ENCODE measurements around the gene PITPNC1.
"Not testable (repeated sequence)": the region's sequence is repeated elsewhere in the genome, so short reads cannot be mapped to it uniquely, and the experiment has no call there.

The PITPNC1 gene

DNA sequence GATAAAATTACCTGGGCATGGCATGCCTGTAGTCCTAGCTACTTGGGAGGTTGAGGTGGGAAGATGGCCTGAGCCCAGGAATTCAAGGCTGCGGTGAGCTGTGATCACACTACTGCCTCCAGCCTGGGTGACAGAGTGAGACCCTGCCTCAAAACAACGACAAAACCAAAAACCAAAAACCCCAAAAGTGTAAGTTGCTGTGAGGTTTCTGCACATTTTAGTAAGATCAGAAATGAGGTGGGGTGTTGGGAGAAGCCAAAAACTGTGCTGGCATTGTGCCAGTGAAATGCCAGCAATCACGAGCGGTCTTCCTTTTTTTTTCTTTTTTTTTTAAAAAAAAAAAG is 114.6 kb downstream of the PITPNC1 start:
- FAIRE-seq: no peak

DNA sequence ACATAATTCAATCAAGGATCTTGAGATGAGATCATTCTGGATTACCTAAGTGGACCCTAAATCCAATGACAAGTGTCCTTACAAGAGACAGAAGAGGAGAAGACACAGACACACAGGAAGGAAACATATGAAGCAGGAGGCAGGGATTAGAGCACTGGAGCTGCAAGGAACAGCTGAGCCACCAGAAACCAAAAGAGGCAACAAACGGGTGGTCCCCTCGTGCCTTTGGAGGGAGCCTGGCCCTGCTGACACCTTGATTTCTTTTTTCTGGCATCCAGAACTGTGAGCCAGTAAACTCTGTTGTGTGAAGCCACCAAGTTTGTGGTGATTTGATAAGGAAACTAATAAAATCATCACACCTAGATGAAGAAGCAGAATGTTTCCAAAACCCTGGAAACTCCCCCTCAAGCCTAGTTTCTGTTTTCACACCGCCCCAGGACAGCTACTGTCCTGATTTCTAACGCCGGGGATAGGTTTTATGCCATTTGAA is 115.2 kb downstream of the PITPNC1 start:
- no peak for FAIRE-seq

DNA sequence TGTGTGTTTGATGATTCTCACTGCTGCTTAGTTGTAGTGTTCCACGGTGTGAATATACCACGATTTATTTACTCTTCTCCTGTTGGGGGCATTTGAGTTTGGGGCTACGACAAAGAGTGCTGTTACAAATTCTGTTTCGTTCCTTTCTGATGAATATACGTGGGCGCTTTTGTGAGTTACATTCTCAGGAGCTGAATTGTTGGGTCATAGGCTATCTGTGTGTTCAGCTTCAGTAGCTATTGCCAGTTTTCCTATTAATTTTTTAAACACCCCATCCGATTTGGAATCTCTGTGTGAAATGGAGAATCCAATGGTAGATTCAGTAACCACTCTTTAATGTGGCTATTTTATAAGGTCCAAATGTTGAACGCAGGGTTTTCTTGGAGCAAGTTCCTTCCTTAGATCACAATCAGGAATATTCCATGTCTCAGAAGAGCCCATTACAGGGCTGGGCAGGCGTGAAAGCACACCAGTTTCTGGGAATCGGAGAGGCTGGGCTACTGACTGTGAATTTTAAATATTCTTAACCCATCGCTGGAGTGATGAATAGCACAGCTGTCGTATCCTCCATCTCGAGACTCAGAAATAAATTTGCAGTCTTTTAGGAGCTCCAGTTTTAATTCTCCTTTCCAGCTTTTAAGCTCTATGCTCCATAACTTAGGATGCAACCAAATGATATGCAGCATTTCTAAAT is 115.9 kb downstream of the PITPNC1 start:
- no peak for FAIRE-seq

GRCh38 chr17:67493812-67494211 is 116.7 kb downstream of the PITPNC1 start:
- FAIRE-seq: no peak

GRCh38 chr17:67495534-67495933 is 118.5 kb downstream of the PITPNC1 start:
- FAIRE-seq: not testable (repeated sequence)

GRCh38 chr17:67496286-67496685 is 119.2 kb downstream of the PITPNC1 start:
- no peak for FAIRE-seq

DNA sequence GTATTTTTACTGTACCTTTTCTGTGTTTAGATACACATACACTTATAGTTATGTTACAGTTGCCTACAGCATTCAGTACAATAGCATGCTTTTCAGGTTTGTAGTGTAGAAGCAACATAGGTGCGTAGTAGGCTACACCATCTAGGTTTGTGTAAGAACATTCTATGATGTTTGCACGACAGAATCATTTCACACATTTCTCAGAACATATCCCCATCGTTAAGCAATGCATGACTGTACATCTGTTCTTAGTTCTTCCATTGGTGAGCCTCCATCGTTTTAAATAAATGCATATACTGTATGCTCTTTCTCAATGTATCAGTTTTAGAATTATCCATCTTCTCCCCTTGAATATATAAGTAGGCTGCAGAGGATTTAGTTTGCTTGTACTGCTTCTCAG is 122.6 kb downstream of the PITPNC1 start:
- no peak for FAIRE-seq

GRCh38 chr17:67500261-67500660 is 123.2 kb downstream of the PITPNC1 start:
- FAIRE-seq: no peak

- FAIRE-seq: no peak
These were observed 123.7 kb downstream of the PITPNC1 start for GRCh38 chr17:67500677-67501300.

- FAIRE-seq: no peak
These were observed 125.1 kb downstream of the PITPNC1 start for GRCh38 chr17:67502151-67502550.

DNA sequence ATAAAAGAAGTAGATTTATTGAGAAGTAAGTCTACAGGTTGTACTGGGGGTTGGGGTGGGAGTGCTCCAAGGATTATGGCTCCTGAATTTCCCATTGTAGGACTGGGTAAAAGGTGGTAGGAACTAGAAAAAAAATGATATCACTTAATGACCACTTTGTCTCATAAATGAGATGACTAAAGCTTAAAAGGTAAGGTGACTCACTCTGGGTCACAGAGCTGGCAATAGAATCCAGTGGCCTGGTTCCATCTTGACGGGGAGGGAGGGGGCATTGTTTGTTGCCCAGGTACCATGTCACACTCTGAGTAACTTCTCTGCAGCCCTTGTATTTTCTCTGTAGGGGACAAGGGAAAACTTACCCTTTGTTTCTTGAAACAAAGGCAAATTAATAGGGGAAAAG is 126.1 kb downstream of the PITPNC1 start:
- no peak for FAIRE-seq

DNA sequence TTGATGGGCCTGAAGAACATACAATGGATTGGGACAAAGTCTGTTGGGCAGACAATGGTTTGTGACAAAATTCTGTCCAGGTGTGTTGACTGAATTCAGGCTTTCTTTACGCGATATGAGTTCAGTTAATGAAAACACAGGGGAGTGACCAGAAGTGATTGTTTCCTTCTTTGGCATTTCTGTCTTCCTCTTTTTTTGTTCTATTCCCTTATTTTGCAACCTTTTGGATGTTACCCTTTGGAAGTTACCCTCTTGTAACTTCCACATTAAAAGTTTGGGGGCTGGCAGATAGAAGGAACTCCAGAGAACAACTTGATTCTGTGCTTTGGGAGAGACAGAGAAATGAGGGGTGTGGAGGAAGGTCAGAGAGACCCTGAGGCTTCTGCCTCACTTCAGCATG is 126.7 kb downstream of the PITPNC1 start:
- no peak for FAIRE-seq

GRCh38 chr17:67504182-67504581 is 127.1 kb downstream of the PITPNC1 start:
- FAIRE-seq: no peak

- no peak for FAIRE-seq
These were observed 129.9 kb downstream of the PITPNC1 start for GRCh38 chr17:67506966-67507365.

- no peak for FAIRE-seq
These were observed 132.6 kb downstream of the PITPNC1 start for GRCh38 chr17:67509390-67510287.

DNA sequence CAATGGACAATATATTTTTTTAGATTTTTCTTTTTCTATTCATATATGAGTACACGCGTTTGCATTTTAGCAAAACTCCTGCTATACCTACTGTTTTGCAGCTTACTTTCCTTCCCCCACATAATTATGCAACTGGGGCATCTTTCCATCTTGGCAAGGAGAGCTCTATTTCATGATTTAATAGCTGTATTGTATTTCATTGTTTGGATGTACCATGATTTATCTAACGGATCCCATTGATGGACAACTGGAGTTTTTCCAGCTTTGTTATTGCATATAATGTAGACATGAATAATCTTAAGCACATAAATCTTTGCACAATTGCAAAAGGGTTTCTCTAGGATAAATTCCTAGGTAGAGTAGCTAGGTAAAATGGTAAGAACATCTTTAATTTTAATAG is 133.9 kb downstream of the PITPNC1 start:
- no peak for FAIRE-seq

- no peak for FAIRE-seq
These were observed 134.7 kb downstream of the PITPNC1 start for GRCh38 chr17:67511804-67512203.

DNA sequence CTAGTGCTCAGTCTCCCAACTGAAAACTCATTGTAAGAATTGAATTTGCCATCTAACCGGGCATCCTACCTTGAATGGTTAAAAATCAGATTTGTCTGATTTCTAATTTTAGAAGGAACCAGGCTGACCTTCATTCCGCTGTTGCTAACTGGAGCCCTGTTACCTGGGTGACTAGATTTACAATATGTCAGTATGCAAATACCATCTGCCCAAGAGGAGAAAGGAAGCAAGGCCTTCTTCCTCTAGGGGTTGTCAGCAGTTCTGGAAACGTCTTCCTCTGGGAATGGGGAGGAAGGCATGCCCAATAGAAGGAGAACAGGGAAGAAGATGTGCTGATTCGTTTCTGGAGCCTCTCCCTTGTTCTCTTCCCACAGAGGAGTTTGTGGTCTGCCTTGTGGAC is 137.9 kb downstream of the PITPNC1 start:
- FAIRE-seq: no peak

- no peak for FAIRE-seq
These were observed 138.5 kb downstream of the PITPNC1 start for GRCh38 chr17:67515490-67516083.

- FAIRE-seq: not testable (repeated sequence)
These were observed 139.5 kb downstream of the PITPNC1 start for GRCh38 chr17:67516571-67516970.

GRCh38 chr17:67517325-67517724 is 140.2 kb downstream of the PITPNC1 start:
- FAIRE-seq: no peak

GRCh38 chr17:67518876-67519275 is 141.8 kb downstream of the PITPNC1 start:
- FAIRE-seq: no peak

DNA sequence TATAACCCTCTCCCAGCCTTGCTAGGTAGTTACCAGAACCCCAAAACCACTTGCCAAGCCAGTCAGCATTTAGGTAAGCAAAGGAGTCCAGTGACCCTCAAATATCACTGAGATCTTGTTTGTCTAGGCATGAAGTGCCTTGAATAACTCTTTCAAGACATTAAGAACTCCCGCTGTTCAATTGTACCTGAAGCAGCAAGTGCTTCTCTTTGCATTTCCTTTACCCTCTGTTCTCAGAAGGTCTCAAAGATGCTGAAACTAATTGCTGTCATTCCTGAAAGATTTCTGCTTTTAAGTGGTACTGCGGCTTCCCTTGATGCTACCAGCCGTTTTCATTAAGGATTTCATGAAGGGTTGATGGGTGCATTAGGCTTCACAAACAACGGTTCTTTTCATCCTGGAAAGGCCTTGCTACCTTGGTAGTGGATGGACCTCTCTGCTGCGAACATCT is 142.7 kb downstream of the PITPNC1 start:
- no peak for FAIRE-seq

All from TTC549 (cell line).